Trophoblast cell (in vitro differentiated cells and primary cell): ENCODE data around the gene PARVB.

ENCODE experiments used
- DNase-seq, 2 donors: peaks; one replicate each; pipeline ENCODE4 v3.0.0-alpha.2; 2016
- H2AFZ ChIP-seq: 2 replicates; pipeline ENCODE4 v1.6.1; 2013; ENCODE audit warnings: low read length, moderate library complexity, mild to moderate bottlenecking; ENCODE audit not compliant: insufficient read depth, poor library complexity
- H2AK5ac ChIP-seq: 2 replicates; pipeline ENCODE4 v1.6.1; 2013; ENCODE audit warnings: mild to moderate bottlenecking, low read length
- H2BK120ac ChIP-seq: 2 replicates; pipeline ENCODE4 v1.6.1; 2013; ENCODE audit warnings: low read length, mild to moderate bottlenecking, moderate library complexity; ENCODE audit not compliant: insufficient read depth, poor library complexity
- H2BK12ac ChIP-seq: 2 replicates; pipeline ENCODE4 v1.6.1; 2013; ENCODE audit warnings: mild to moderate bottlenecking, low read length, moderate library complexity
- H2BK5ac ChIP-seq: 2 replicates; pipeline ENCODE4 v1.6.1; 2013; ENCODE audit warnings: low read length, low read depth, moderate library complexity, mild to moderate bottlenecking; ENCODE audit not compliant: poor library complexity
- H3K14ac ChIP-seq: 2 replicates; pipeline ENCODE4 v1.6.1; 2013; ENCODE audit warnings: mild to moderate bottlenecking, low read length
- H3K18ac ChIP-seq: 2 replicates; pipeline ENCODE4 v1.6.1; 2013; ENCODE audit warnings: mild to moderate bottlenecking, low read length
- H3K23ac ChIP-seq: 2 replicates; pipeline ENCODE4 v1.6.1; 2013; ENCODE audit warnings: low read length
- H3K27ac ChIP-seq: 2 replicates; pipeline ENCODE4 v1.5.1; 2013; ENCODE audit warnings: low read depth, mild to moderate bottlenecking, inconsistent platforms, low read length, moderate library complexity
- H3K27me3 ChIP-seq: 2 replicates; pipeline ENCODE4 v1.6.1; 2013; ENCODE audit warnings: inconsistent platforms, mild to moderate bottlenecking, low read length, moderate library complexity; ENCODE audit not compliant: insufficient read depth
- H3K36me3 ChIP-seq, 2 experiments: 1 replicate in 1 of 2; 2 replicates in 1 of 2; pipeline ENCODE4 v1.6.1; 2013; ENCODE audit warnings: low read length in 2 of 2, mild to moderate bottlenecking in 2 of 2, moderate library complexity in 1 of 2; ENCODE audit not compliant: insufficient read depth in 2 of 2, control insufficient read depth in 1 of 2
- H3K4ac ChIP-seq: 2 replicates; pipeline ENCODE4 v1.6.1; 2013; ENCODE audit warnings: low read depth, mild to moderate bottlenecking, low read length, moderate library complexity
- H3K4me1 ChIP-seq, 2 experiments: 1 replicate in 1 of 2; 2 replicates in 1 of 2; pipeline ENCODE4 v1.6.1; 2013; ENCODE audit warnings: low read length in 2 of 2, mild to moderate bottlenecking in 2 of 2, moderate library complexity in 1 of 2; ENCODE audit not compliant: insufficient read depth in 2 of 2, control insufficient read depth in 1 of 2
- H3K4me2 ChIP-seq: 2 replicates; pipeline ENCODE4 v1.6.1; 2013; ENCODE audit warnings: inconsistent platforms, mild to moderate bottlenecking, low read length, moderate library complexity
- H3K4me3 ChIP-seq: 2 replicates; pipeline ENCODE4 v1.5.1; 2013; ENCODE audit warnings: mild to moderate bottlenecking, low read depth, low read length, inconsistent platforms
- H3K79me1 ChIP-seq: one replicate; pipeline ENCODE4 v1.6.1; 2013; ENCODE audit warnings: low read length
- H3K79me2 ChIP-seq: 2 replicates; pipeline ENCODE4 v1.6.1; 2013; ENCODE audit warnings: low read length, mild to moderate bottlenecking; ENCODE audit not compliant: control insufficient read depth, insufficient read depth, poor library complexity
- H3K9ac ChIP-seq: 2 replicates; pipeline ENCODE4 v1.6.1; 2013; ENCODE audit warnings: mild to moderate bottlenecking, low read length
- H3K9me3 ChIP-seq: 2 replicates; pipeline ENCODE4 v1.6.1; 2013; ENCODE audit warnings: low read depth, mild to moderate bottlenecking, control low read depth, inconsistent platforms, low read length; ENCODE audit not compliant: insufficient read depth
- H4K12ac ChIP-seq: 2 replicates; pipeline ENCODE4 v1.6.1; 2013; ENCODE audit warnings: low read depth, mild to moderate bottlenecking, low read length, moderate library complexity
- H4K8ac ChIP-seq: 2 replicates; pipeline ENCODE4 v1.6.1; 2013; ENCODE audit warnings: low read depth, mild to moderate bottlenecking, low read length, moderate library complexity
- H4K91ac ChIP-seq: one replicate; pipeline ENCODE4 v1.6.1; 2013; ENCODE audit warnings: low read depth, mild to moderate bottlenecking, low read length, moderate library complexity
- WGBS: extraction: QIAGEN DNeasy Blood & Tissue Kit; methylation state at CpG from one replicate; pipeline ENCODE4 v1.1.7; 2013; ENCODE audit warnings: missing lambda C conversion rate; ENCODE audit not compliant: insufficient read length, insufficient coverage; ENCODE audit errors: extremely low coverage; 5-methylcytosine and 5-hydroxymethylcytosine counted together

The PARVB gene

DNA sequence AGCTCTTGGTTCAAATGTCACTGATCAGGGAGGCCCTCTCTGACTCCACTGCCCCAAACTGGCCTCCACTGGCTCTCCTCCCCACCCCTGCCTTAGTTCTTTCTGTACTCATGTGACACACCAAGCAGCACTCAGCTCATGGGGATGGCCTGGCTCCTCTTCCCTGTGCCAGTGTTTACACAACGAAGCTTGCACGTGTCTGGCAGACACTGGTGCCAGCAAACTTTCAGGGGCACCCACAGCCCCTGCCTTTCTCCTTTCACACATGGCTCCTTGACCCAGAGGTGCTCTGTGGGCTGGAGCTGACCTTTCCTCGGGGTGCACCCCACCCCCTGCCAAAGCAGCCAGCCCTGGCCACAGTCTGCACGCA lies 119.0 kb downstream of the PARVB start:
- peaks cover 6% of the 10 kb centered on the region for H3K27me3 ChIP-seq
- H3K4me3 ChIP-seq = no peak overlapping the region
- peaks cover 9% of the 10 kb centered on the region for H3K9me3 ChIP-seq
- H3K9ac ChIP-seq = no peak overlapping the region
- no peak overlapping the region for H3K23ac ChIP-seq
- H2AFZ ChIP-seq = no peak overlapping the region
- no peak overlapping the region for H3K18ac ChIP-seq
- H3K4ac ChIP-seq = no peak overlapping the region
- H4K12ac ChIP-seq = no peak overlapping the region
- no peak overlapping the region for H3K27ac ChIP-seq
- H4K8ac ChIP-seq = no peak overlapping the region
- no peak overlapping the region for H3K14ac ChIP-seq
- WGBS = no CpG with 5 or more reads among the region's 4 CpGs
- no peaks in the 10 kb centered on the region for H3K36me3 ChIP-seq
- no peaks in the 10 kb centered on the region for H3K79me1 ChIP-seq
- no peak overlapping the region for H4K91ac ChIP-seq
- no peaks in the 10 kb centered on the region for H3K79me2 ChIP-seq
- no peak overlapping the region for H2BK12ac ChIP-seq
- H2BK120ac ChIP-seq = no peak overlapping the region
- no peak overlapping the region for H2AK5ac ChIP-seq
- no peak overlapping the region for H2BK5ac ChIP-seq
- H3K4me1 ChIP-seq = peaks cover 0 to under 1% of the 10 kb centered on the region in 2 experiments
- no peak for DNase-seq
- no peak overlapping the region for H3K4me2 ChIP-seq

GRCh38 chr22:44143579-44143978 lies 119.5 kb downstream of the PARVB start:
- no peak overlapping the region for H2AFZ ChIP-seq
- H3K79me2 ChIP-seq = no peaks in the 10 kb centered on the region
- H3K36me3 ChIP-seq = no peaks in the 10 kb centered on the region
- H2BK5ac ChIP-seq = no peak overlapping the region
- no peak for DNase-seq
- no peak overlapping the region for H3K18ac ChIP-seq
- no peak overlapping the region for H3K4ac ChIP-seq
- H2BK120ac ChIP-seq = no peak overlapping the region
- H4K91ac ChIP-seq = no peak overlapping the region
- peaks cover 9% of the 10 kb centered on the region for H3K9me3 ChIP-seq
- H3K14ac ChIP-seq = no peak overlapping the region
- H3K27ac ChIP-seq = no peak overlapping the region
- H3K4me2 ChIP-seq = no peak overlapping the region
- no peak overlapping the region for H3K4me3 ChIP-seq
- H3K23ac ChIP-seq = no peak overlapping the region
- H3K9ac ChIP-seq = no peak overlapping the region
- peaks cover 10% of the 10 kb centered on the region for H3K27me3 ChIP-seq
- WGBS = no CpG with 5 or more reads among the region's 9 CpGs
- no peak overlapping the region for H4K12ac ChIP-seq
- H2AK5ac ChIP-seq = no peak overlapping the region
- H3K4me1 ChIP-seq = peaks cover 0 to 2% of the 10 kb centered on the region in 2 experiments
- no peak overlapping the region for H4K8ac ChIP-seq
- no peaks in the 10 kb centered on the region for H3K79me1 ChIP-seq
- H2BK12ac ChIP-seq = no peak overlapping the region

DNA sequence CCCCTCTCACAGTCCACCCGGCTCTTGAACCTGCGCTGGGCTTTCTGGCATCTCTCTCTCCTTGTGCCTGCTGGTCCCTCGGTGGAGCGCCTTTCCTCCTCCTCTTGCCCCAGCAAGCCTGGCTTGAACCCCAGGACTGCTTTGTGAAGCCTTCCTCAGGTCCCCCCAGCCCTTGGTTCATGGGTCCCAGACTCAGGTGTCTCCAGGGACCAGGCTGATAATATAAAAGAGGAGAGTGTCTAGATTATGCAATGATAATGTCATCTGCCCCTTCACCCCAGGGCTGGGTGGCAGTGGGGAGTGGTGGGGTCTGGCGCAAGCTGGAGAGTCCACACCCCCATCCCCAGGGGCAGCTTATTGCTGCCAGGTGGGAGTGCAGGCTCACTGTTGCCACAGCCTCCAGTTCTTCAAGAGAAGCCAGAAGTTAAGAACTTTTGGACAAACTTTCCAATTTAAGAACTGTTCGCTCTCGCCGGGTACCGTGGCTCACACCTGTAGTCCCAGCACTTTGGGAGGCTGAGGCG lies 120.0 kb downstream of the PARVB start:
- no peak overlapping the region for H2AK5ac ChIP-seq
- H3K4me1 ChIP-seq = peaks cover 0 to 2% of the 10 kb centered on the region in 2 experiments
- H2BK5ac ChIP-seq = no peak overlapping the region
- no CpG with 5 or more reads among the region's 10 CpGs for WGBS
- no peak overlapping the region for H3K4me2 ChIP-seq
- no peak overlapping the region for H3K18ac ChIP-seq
- no peak overlapping the region for H2BK120ac ChIP-seq
- H3K9me3 ChIP-seq = peaks cover 9% of the 10 kb centered on the region
- no peak overlapping the region for H3K4ac ChIP-seq
- no peak overlapping the region for H3K23ac ChIP-seq
- H4K91ac ChIP-seq = no peak overlapping the region
- no peak overlapping the region for H2BK12ac ChIP-seq
- no peak overlapping the region for H2AFZ ChIP-seq
- H3K79me2 ChIP-seq = no peaks in the 10 kb centered on the region
- H3K4me3 ChIP-seq = no peak overlapping the region
- H3K14ac ChIP-seq = no peak overlapping the region
- H4K12ac ChIP-seq = no peak overlapping the region
- DNase-seq = no peak
- H3K79me1 ChIP-seq = no peaks in the 10 kb centered on the region
- no peaks in the 10 kb centered on the region for H3K36me3 ChIP-seq
- no peak overlapping the region for H3K27ac ChIP-seq
- peaks cover 10% of the 10 kb centered on the region for H3K27me3 ChIP-seq
- H3K9ac ChIP-seq = no peak overlapping the region
- H4K8ac ChIP-seq = no peak overlapping the region

GRCh38 chr22:44145544-44145943 lies 121.4 kb downstream of the PARVB start:
- Histone ChIP-seq H3K36me3 (no peaks in the 10 kb centered on the region), H2AK5ac (no peak overlapping the region), H4K91ac (no peak overlapping the region), H3K9ac (no peak overlapping the region), H3K79me1 (no peaks in the 10 kb centered on the region), H2BK12ac (no peak overlapping the region), H3K14ac (no peak overlapping the region), H3K23ac (no peak overlapping the region), H3K4me1 (peaks cover 0 to 2% of the 10 kb centered on the region in 2 experiments), H4K12ac (no peak overlapping the region), H3K9me3 (peaks cover 9% of the 10 kb centered on the region), H4K8ac (no peak overlapping the region), H2BK5ac (no peak overlapping the region), H3K27ac (no peak overlapping the region), H2AFZ (no peak overlapping the region), H3K4me2 (no peak overlapping the region), H3K79me2 (no peaks in the 10 kb centered on the region), H3K27me3 (peaks cover 10% of the 10 kb centered on the region), H3K4ac (no peak overlapping the region), H3K4me3 (no peak overlapping the region), H3K18ac (no peak overlapping the region), H2BK120ac (no peak overlapping the region)
- no peak for DNase-seq
- WGBS = no CpG with 5 or more reads among the region's 8 CpGs
